IMR-90 (cell line): Measurements from ENCODE around the gene ZFAND4. TPM values are rescaled to one million over a fixed set of nuclear protein-coding genes. Genes with fewer than 3 reads are reported as not detected.

Experiments used
- ATAC-seq: fragments of 200-7000 bp; cut with Tn5 transposase; 2 replicates; pipeline ENCODE4 v1.9.1; 2020; ENCODE audit warnings: low read depth, mild to moderate bottlenecking, moderate library complexity
- BruUV-seq: library from RNA; stranded (reverse); fragments of 400-500 nt; replicated peaks from 2 replicates; lab custom pipeline; 2021; lab: Mats Ljungman, UMichigan
- CTCF ChIA-PET: fragments of 300-600 bp; formaldehyde crosslinking; extraction: SDS; loops from one replicate; lab custom pipeline; 2021; ENCODE audit warnings: antibody characterized with exemption; lab: Yijun Ruan, JAX
- POLR2A ChIA-PET: fragments of 300-600 bp; sonication (Branson Sonifier 250); formaldehyde crosslinking; loops from one replicate; lab custom pipeline; 2022; ENCODE audit warnings: antibody characterized with exemption; ENCODE audit not compliant: unreplicated experiment; lab: Charles Lee
- DNase-seq: peaks from one replicate; pipeline ENCODE4 v3.0.0; 2013
- H2AFZ ChIP-seq: replicated peaks from 2 replicates; pipeline ENCODE3; 2013; ENCODE audit warnings: low read length, mild to moderate bottlenecking; ENCODE audit not compliant: poor library complexity
- H2AK5ac ChIP-seq: 2 replicates; pipeline ENCODE4 v1.6.1; 2013; ENCODE audit warnings: low read depth, low read length, inconsistent platforms
- H2AK9ac ChIP-seq: replicated peaks from 2 replicates; pipeline ENCODE3; 2013; ENCODE audit warnings: mild to moderate bottlenecking, low read depth, low read length, moderate library complexity; ENCODE audit not compliant: poor library complexity
- H2BK120ac ChIP-seq: 2 replicates; pipeline ENCODE4 v1.6.1; 2013; ENCODE audit warnings: low read depth, low read length, inconsistent platforms
- H2BK15ac ChIP-seq: 3 replicates; pipeline ENCODE4 v1.6.1; 2013; ENCODE audit warnings: low read depth, low read length, inconsistent platforms
- H2BK20ac ChIP-seq: 2 replicates; pipeline ENCODE4 v1.6.1; 2013; ENCODE audit warnings: low read depth, mild to moderate bottlenecking, inconsistent platforms, low read length, moderate library complexity
- H2BK5ac ChIP-seq: 2 replicates; pipeline ENCODE4 v1.6.1; 2013; ENCODE audit warnings: mild to moderate bottlenecking, low read depth, low read length, inconsistent platforms; ENCODE audit not compliant: poor library complexity, severe bottlenecking
- H3K14ac ChIP-seq: replicated peaks from 2 replicates; pipeline ENCODE4 v1.6.1; 2013; ENCODE audit warnings: low read depth, low read length, inconsistent platforms
- H3K18ac ChIP-seq: 2 replicates; pipeline ENCODE4 v1.6.1; 2013; ENCODE audit warnings: low read depth, low read length, control low read depth
- H3K23ac ChIP-seq: 2 replicates; pipeline ENCODE4 v1.6.1; 2013; ENCODE audit warnings: low read depth, low read length, inconsistent platforms
- H3K27ac ChIP-seq: 2 replicates; pipeline ENCODE4 v1.5.1; 2013; ENCODE audit warnings: mild to moderate bottlenecking, control low read depth, low read length; ENCODE audit not compliant: insufficient read depth
- H3K27me3 ChIP-seq: 2 replicates; pipeline ENCODE4 v1.6.1; 2013; ENCODE audit warnings: low read length; ENCODE audit not compliant: control insufficient read depth, insufficient read depth
- H3K36me3 ChIP-seq: 2 replicates; pipeline ENCODE4 v1.6.1; 2013; ENCODE audit warnings: low read length, mixed read lengths; ENCODE audit not compliant: control insufficient read depth, insufficient read depth
- H3K4ac ChIP-seq: 2 replicates; pipeline ENCODE4 v1.6.1; 2013; ENCODE audit warnings: low read depth, low read length, inconsistent platforms
- H3K4me1 ChIP-seq: 2 replicates; pipeline ENCODE4 v1.6.1; 2013; ENCODE audit warnings: low read length, mixed read lengths; ENCODE audit not compliant: control insufficient read depth, insufficient read depth
- H3K4me2 ChIP-seq: 2 replicates; pipeline ENCODE4 v1.6.1; 2013; ENCODE audit warnings: low read depth, mild to moderate bottlenecking, control low read depth, low read length, moderate library complexity
- H3K4me3 ChIP-seq: 2 replicates; pipeline ENCODE4 v1.5.1; 2013; ENCODE audit warnings: low read depth, mild to moderate bottlenecking, control low read depth, low read length, moderate library complexity; ENCODE audit not compliant: insufficient read depth
- H3K56ac ChIP-seq: 2 replicates; pipeline ENCODE4 v1.6.1; 2013; ENCODE audit warnings: low read length, inconsistent platforms; ENCODE audit not compliant: insufficient read depth; ENCODE audit errors: extremely low read depth
- H3K79me1 ChIP-seq, 2 experiments: 2 replicates each; pipeline ENCODE4 v1.6.1; 2013; ENCODE audit warnings: low read length in 2 of 2, inconsistent platforms in 1 of 2, low read depth in 1 of 2
- H3K9ac ChIP-seq: 2 replicates; pipeline ENCODE4 v1.6.1; 2013; ENCODE audit warnings: low read depth, low read length, control low read depth
- H3K9me1 ChIP-seq: 2 replicates; pipeline ENCODE4 v1.6.1; 2013; ENCODE audit warnings: low read length, inconsistent platforms; ENCODE audit not compliant: insufficient read depth
- H3K9me3 ChIP-seq: 2 replicates; pipeline ENCODE4 v1.6.1; 2013; ENCODE audit warnings: low read length; ENCODE audit not compliant: control insufficient read depth, insufficient read depth
- H4K20me1 ChIP-seq: 2 replicates; pipeline ENCODE4 v1.6.1; 2013; ENCODE audit warnings: low read length, inconsistent platforms; ENCODE audit not compliant: insufficient read depth
- H4K5ac ChIP-seq: 2 replicates; pipeline ENCODE4 v1.6.1; 2013; ENCODE audit warnings: mild to moderate bottlenecking, low read depth, low read length, control low read depth
- H4K8ac ChIP-seq, 2 experiments: 2 replicates each; pipeline ENCODE4 v1.6.1; 2013; ENCODE audit warnings: low read depth in 2 of 2, low read length in 2 of 2, control low read depth in 1 of 2, inconsistent platforms in 1 of 2
- H4K91ac ChIP-seq: 2 replicates; pipeline ENCODE4 v1.6.1; 2013; ENCODE audit warnings: low read depth, low read length, inconsistent platforms; ENCODE audit not compliant: insufficient read depth
- BHLHE40 ChIP-seq: fragments of 150-350 bp; IDR thresholded peaks from 2 replicates; pipeline ENCODE4 v1.6.1; 2016; ENCODE audit warnings: mild to moderate bottlenecking, low read depth, low read length
- CEBPB ChIP-seq: IDR thresholded peaks from 2 replicates; pipeline ENCODE4 v1.6.1; 2012; ENCODE audit warnings: low read depth, low read length, improper control_type of control experiment
- CHD1 ChIP-seq: IDR thresholded peaks from 2 replicates; pipeline ENCODE4 v1.6.1; 2012; ENCODE audit warnings: low read depth, low read length, improper control_type of control experiment
- FOS ChIP-seq: fragments of 150-350 bp; IDR thresholded peaks from 2 replicates; pipeline ENCODE4 v1.6.1; 2016; ENCODE audit warnings: low read depth, low read length
- MAFK ChIP-seq: IDR thresholded peaks from 2 replicates; pipeline ENCODE4 v1.6.1; 2012; ENCODE audit warnings: low read depth, low read length, improper control_type of control experiment
- MAZ ChIP-seq: IDR thresholded peaks from 2 replicates; pipeline ENCODE4 v1.6.1; 2012; ENCODE audit warnings: low read depth, mild to moderate bottlenecking, low read length, improper control_type of control experiment, moderate library complexity, borderline replicate concordance
- MXI1 ChIP-seq: IDR thresholded peaks from 2 replicates; pipeline ENCODE4 v1.6.1; 2012; ENCODE audit warnings: low read depth, mild to moderate bottlenecking, low read length, moderate library complexity, borderline replicate concordance
- NFE2L2 ChIP-seq: fragments of 150-350 bp; IDR thresholded peaks from 2 replicates; pipeline ENCODE4 v1.6.1; 2016; ENCODE audit warnings: low read depth, mild to moderate bottlenecking, low read length
- POLR2A ChIP-seq: IDR thresholded peaks from 2 replicates; pipeline ENCODE4 v1.6.1; 2012; ENCODE audit warnings: mild to moderate bottlenecking, low read depth, low read length
- RAD21 ChIP-seq: IDR thresholded peaks from 2 replicates; pipeline ENCODE4 v1.6.1; 2012; ENCODE audit warnings: low read length, improper control_type of control experiment
- RCOR1 ChIP-seq: IDR thresholded peaks from 2 replicates; pipeline ENCODE4 v1.6.1; 2012; ENCODE audit warnings: mild to moderate bottlenecking, low read length, improper control_type of control experiment; ENCODE audit not compliant: insufficient replicate concordance
- RFX5 ChIP-seq: IDR thresholded peaks from 2 replicates; pipeline ENCODE4 v1.8.0; 2012; ENCODE audit warnings: low read depth, mild to moderate bottlenecking, low read length, moderate library complexity
- SMC3 ChIP-seq: fragments of 150-350 bp; IDR thresholded peaks from 2 replicates; pipeline ENCODE4 v1.6.1; 2016; ENCODE audit warnings: low read depth, mild to moderate bottlenecking, antibody characterized with exemption, low read length, moderate library complexity
- WGBS, 2 experiments: methylation state at CpG; one replicate each; pipeline versions ENCODE4 v1.1.5 to v1.1.7; 2013; ENCODE audit warnings: missing lambda C conversion rate in 2 of 2; ENCODE audit not compliant: insufficient read length in 1 of 2; ENCODE audit errors: extremely low coverage in 2 of 2; 5-methylcytosine and 5-hydroxymethylcytosine counted together
- dilution Hi-C: fragments of 300-500 bp; cut with HindIII; formaldehyde crosslinking; loops from one replicate; pipeline ENCODE4 v1.14.3; 2018; ENCODE audit warnings: low sequenced_read_pairs; ENCODE audit not compliant: unreplicated experiment
- in situ Hi-C: fragments of 300-500 bp; cut with MboI; formaldehyde crosslinking; loops from 3 replicates; pipeline ENCODE4 v1.14.3; 2019; ENCODE audit warnings: low sequenced_read_pairs, inconsistent platforms, mixed read lengths
- intact Hi-C: fragments of 100-400 bp; cut with micrococcal nuclease; formaldehyde crosslinking; loops from 2 replicates; pipeline ENCODE4 v1.10.0; 2022
- polyA plus RNA-seq, 3 experiments: library from polyadenylated mRNA; depleted of rRNA; stranded (reverse); fragments of >200 nt; gene quantifications; 2 replicates each; pipeline ENCODE4 v1.2.3, GENCODE V29; 2012; ENCODE audit warnings: low replicate concordance in 1 of 3
- total RNA-seq: library from RNA; depleted of rRNA; stranded (reverse); fragments of >200 nt; gene quantifications from 2 replicates; pipeline ENCODE4 v1.2.3, GENCODE V29; 2012
- TF ChIP-seq, protein P1 (sequence below): fragments of 150-350 bp; IDR thresholded peaks from 2 replicates; pipeline ENCODE4 v1.6.1; 2017; ENCODE audit warnings: mild to moderate bottlenecking, antibody characterized with exemption, low read length, low read depth
- TF ChIP-seq, protein P2 (sequence below): conservative IDR thresholded peaks from 2 replicates; pipeline ENCODE4 v1.5.1; 2012; ENCODE audit warnings: mild to moderate bottlenecking, low read depth, low read length, improper control_type of control experiment
- TF ChIP-seq, protein P3 (sequence below): fragments of 150-350 bp; IDR thresholded peaks from 2 replicates; pipeline ENCODE4 v1.6.1; 2016; ENCODE audit warnings: low read depth, mild to moderate bottlenecking, low read length, moderate library complexity, borderline replicate concordance

The ZFAND4 gene
- total and polyA plus RNA-seq, 2 of the 4 experiments (the other 2 are of a cell fraction) = 2.0 to 3.4 TPM

DNA sequence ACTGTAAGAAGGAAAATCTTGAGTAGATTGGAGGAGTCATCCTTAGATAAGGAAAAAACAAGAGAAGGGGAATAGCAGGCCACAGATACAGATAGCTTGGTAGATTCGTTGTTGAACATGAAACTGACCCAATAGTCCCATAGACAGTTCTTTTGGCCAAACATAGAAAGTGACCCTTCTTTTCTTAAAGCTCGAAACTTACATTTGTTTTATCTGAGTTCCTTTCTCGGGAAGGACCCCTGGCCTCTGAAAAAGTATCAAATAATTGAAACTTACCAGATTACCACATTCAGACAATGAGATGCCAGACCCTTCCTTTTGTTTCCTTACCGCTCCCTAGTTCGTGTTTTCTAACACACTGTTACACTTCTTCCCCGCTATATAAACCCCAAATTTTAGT lies 72.9 kb downstream of the ZFAND4 start:
- CTCF ChIA-PET = no interaction called here
- dilution Hi-C loops (no loop called here), intact Hi-C loops (no loop called here), in situ Hi-C loops (no loop called here)
- no peaks in the 10 kb centered on the region for H3K36me3 ChIP-seq
- DNase-seq = no peak
- no peak overlapping the region for H3K4ac ChIP-seq
- no peak overlapping the region for H2BK15ac ChIP-seq
- no peak overlapping the region for H4K5ac ChIP-seq
- TF ChIP-seq BHLHE40 = no peak
- TF ChIP-seq FOS = no peak
- TF ChIP-seq RFX5 = no peak
- no peak for TF ChIP-seq MAZ
- TF ChIP-seq RAD21 = no peak
- no peak for TF ChIP-seq RCOR1
- no peak for TF ChIP-seq MXI1
- no peak for TF ChIP-seq NFE2L2
- TF ChIP-seq, protein P1, sequence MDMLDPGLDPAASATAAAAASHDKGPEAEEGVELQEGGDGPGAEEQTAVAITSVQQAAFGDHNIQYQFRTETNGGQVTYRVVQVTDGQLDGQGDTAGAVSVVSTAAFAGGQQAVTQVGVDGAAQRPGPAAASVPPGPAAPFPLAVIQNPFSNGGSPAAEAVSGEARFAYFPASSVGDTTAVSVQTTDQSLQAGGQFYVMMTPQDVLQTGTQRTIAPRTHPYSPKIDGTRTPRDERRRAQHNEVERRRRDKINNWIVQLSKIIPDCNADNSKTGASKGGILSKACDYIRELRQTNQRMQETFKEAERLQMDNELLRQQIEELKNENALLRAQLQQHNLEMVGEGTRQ = no peak
- TF ChIP-seq, protein P2, sequence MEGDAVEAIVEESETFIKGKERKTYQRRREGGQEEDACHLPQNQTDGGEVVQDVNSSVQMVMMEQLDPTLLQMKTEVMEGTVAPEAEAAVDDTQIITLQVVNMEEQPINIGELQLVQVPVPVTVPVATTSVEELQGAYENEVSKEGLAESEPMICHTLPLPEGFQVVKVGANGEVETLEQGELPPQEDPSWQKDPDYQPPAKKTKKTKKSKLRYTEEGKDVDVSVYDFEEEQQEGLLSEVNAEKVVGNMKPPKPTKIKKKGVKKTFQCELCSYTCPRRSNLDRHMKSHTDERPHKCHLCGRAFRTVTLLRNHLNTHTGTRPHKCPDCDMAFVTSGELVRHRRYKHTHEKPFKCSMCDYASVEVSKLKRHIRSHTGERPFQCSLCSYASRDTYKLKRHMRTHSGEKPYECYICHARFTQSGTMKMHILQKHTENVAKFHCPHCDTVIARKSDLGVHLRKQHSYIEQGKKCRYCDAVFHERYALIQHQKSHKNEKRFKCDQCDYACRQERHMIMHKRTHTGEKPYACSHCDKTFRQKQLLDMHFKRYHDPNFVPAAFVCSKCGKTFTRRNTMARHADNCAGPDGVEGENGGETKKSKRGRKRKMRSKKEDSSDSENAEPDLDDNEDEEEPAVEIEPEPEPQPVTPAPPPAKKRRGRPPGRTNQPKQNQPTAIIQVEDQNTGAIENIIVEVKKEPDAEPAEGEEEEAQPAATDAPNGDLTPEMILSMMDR = no peak
- no peak for TF ChIP-seq MAFK
- TF ChIP-seq CHD1 = no peak
- TF ChIP-seq, protein P3, sequence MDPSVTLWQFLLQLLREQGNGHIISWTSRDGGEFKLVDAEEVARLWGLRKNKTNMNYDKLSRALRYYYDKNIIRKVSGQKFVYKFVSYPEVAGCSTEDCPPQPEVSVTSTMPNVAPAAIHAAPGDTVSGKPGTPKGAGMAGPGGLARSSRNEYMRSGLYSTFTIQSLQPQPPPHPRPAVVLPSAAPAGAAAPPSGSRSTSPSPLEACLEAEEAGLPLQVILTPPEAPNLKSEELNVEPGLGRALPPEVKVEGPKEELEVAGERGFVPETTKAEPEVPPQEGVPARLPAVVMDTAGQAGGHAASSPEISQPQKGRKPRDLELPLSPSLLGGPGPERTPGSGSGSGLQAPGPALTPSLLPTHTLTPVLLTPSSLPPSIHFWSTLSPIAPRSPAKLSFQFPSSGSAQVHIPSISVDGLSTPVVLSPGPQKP = no peak
- TF ChIP-seq POLR2A = no peak
- no peak for TF ChIP-seq SMC3
- TF ChIP-seq CEBPB = no peak
- no peak overlapping the region for H3K56ac ChIP-seq
- peaks cover 20% of the 10 kb centered on the region for H3K27me3 ChIP-seq
- no peaks in the 10 kb centered on the region for H3K9me3 ChIP-seq
- H3K9me1 ChIP-seq = no peaks in the 10 kb centered on the region
- H2AFZ ChIP-seq = no peak overlapping the region
- H3K14ac ChIP-seq = no peak overlapping the region
- no peak overlapping the region for H3K4me2 ChIP-seq
- no peak overlapping the region for H2BK120ac ChIP-seq
- H3K23ac ChIP-seq = no peak overlapping the region
- no peak for ATAC-seq
- H3K79me1 ChIP-seq = no peaks in the 10 kb centered on the region
- H3K4me1 ChIP-seq = no peaks in the 10 kb centered on the region
- POLR2A ChIA-PET = no interaction called here
- no peak overlapping the region for H3K27ac ChIP-seq
- no TSS peak for BruUV-seq
- no peak overlapping the region for H2AK9ac ChIP-seq
- no peak overlapping the region for H2AK5ac ChIP-seq
- no peak overlapping the region for H4K91ac ChIP-seq
- H3K18ac ChIP-seq = no peak overlapping the region
- no peak overlapping the region for H2BK20ac ChIP-seq
- 30% methylated on average over 2 of the region's 6 CpGs; no CpG with 5 or more reads in 1 of the 2 experiments for WGBS, 2 experiments
- H3K4me3 ChIP-seq = no peak overlapping the region
- H3K9ac ChIP-seq = no peak overlapping the region
- no peak overlapping the region for H2BK5ac ChIP-seq
- H4K20me1 ChIP-seq = no peaks in the 10 kb centered on the region
- no peak overlapping the region for H4K8ac ChIP-seq
